CD8-positive, alpha-beta memory T cell (primary cell): ENCODE measurements around the gene CPSF4L. TPM values are rescaled to one million over a fixed set of nuclear protein-coding genes. Genes with fewer than 3 reads are reported as not detected.

Experiments
- CTCF ChIA-PET: fragments of 350-600 bp; sonication (Branson Sonifier 250); formaldehyde crosslinking; loops from one replicate; lab custom pipeline; 2021; ENCODE audit warnings: antibody characterized with exemption; lab: Charles Lee
- POLR2A ChIA-PET: fragments of 350-600 bp; sonication (Branson Sonifier 250); formaldehyde crosslinking; loops from one replicate; lab custom pipeline; 2021; ENCODE audit warnings: antibody characterized with exemption; lab: Charles Lee
- DNase-seq, 5 donors: peaks; one replicate each; pipeline versions ENCODE4 v3.0.0 to v3.0.0-alpha.2; 2020 to 2022; ENCODE audit warnings: mixed read lengths in 1 of 5
- H3K27ac ChIP-seq: one replicate; pipeline ENCODE4 v1.7.0; 2013; ENCODE audit warnings: low read depth, mild to moderate bottlenecking, low read length, moderate library complexity
- H3K27me3 ChIP-seq: 2 replicates; pipeline ENCODE4 v1.7.0; 2013; ENCODE audit warnings: low read length, mild to moderate bottlenecking; ENCODE audit not compliant: insufficient read depth, poor library complexity, severe bottlenecking
- H3K36me3 ChIP-seq: 2 replicates; pipeline ENCODE4 v1.7.0; 2013; ENCODE audit warnings: mild to moderate bottlenecking, low read length, moderate library complexity; ENCODE audit not compliant: insufficient read depth
- H3K4me1 ChIP-seq: 2 replicates; pipeline ENCODE4 v1.7.0; 2013; ENCODE audit warnings: mild to moderate bottlenecking, low read length, moderate library complexity; ENCODE audit not compliant: insufficient read depth
- H3K4me3 ChIP-seq: 2 replicates; pipeline ENCODE4 v1.7.0; 2013; ENCODE audit warnings: mild to moderate bottlenecking, low read length
- H3K9me3 ChIP-seq: 2 replicates; pipeline ENCODE4 v1.7.0; 2013; ENCODE audit warnings: mild to moderate bottlenecking, low read length
- H3K27ac Mint-ChIP-seq, 8 donors: one replicate each; pipeline ENCODE4 v1.8.0; 2020 to 2021; ENCODE audit warnings: mixed read lengths in 8 of 8, mild to moderate bottlenecking in 6 of 8, inconsistent platforms in 3 of 8, moderate library complexity in 3 of 8
- H3K27me3 Mint-ChIP-seq, 2 donors: one replicate each; pipeline ENCODE4 v1.8.0; 2020 to 2021; ENCODE audit warnings: mixed read lengths in 2 of 2, mild to moderate bottlenecking in 1 of 2, moderate library complexity in 1 of 2
- H3K36me3 Mint-ChIP-seq, 3 donors: one replicate each; pipeline ENCODE4 v1.8.0; 2020 to 2021; ENCODE audit warnings: mixed read lengths in 3 of 3, inconsistent platforms in 1 of 3, mild to moderate bottlenecking in 1 of 3
- H3K4me1 Mint-ChIP-seq, 3 donors: one replicate each; pipeline ENCODE4 v1.8.0; 2020 to 2021; ENCODE audit warnings: mixed read lengths in 3 of 3, inconsistent platforms in 1 of 3, mild to moderate bottlenecking in 1 of 3
- H3K4me3 Mint-ChIP-seq, 7 donors: one replicate each; pipeline ENCODE4 v1.8.0; 2020 to 2021; ENCODE audit warnings: mixed read lengths in 7 of 7, mild to moderate bottlenecking in 6 of 7, moderate library complexity in 4 of 7, inconsistent platforms in 2 of 7
- H3K9me3 Mint-ChIP-seq, 5 donors: one replicate each; pipeline ENCODE4 v1.8.0; 2020 to 2022; ENCODE audit warnings: mixed read lengths in 5 of 5, mild to moderate bottlenecking in 3 of 5, moderate library complexity in 2 of 5, inconsistent platforms in 1 of 5
- polyA plus RNA-seq: library from polyadenylated mRNA; unstranded; fragments of 300-500 nt; fragmentation: Illumina TruSeq; gene quantifications from one replicate; pipeline ENCODE4 v1.2.3, GENCODE V29; 2021
- total RNA-seq, 2 experiments: library from RNA; stranded (reverse); gene quantifications; one replicate each; pipeline ENCODE4 v1.2.3, GENCODE V29; 2021

Gene CPSF4L
- total and polyA plus RNA-seq, 3 experiments from 2014 or later, result not detected

- no peak overlapping the region for H3K27ac ChIP-seq
- DNase-seq, result no peak
- ChIA-PET POLR2A (no interaction called here), CTCF (no interaction called here)
- no peak overlapping the region for H3K4me3 ChIP-seq
- Mint-ChIP-seq H3K9me3 (no peaks in the 10 kb centered on the region), H3K4me3 (no peak overlapping the region), H3K4me1 (peaks cover 12 to 15% (median 13%) of the 10 kb centered on the region in 3 donors), H3K27me3 (peaks cover 2 to 6% of the 10 kb centered on the region in 2 donors), H3K36me3 (no peaks in the 10 kb centered on the region), H3K27ac (no peak overlapping the region)
- H3K4me1 ChIP-seq, result no peaks in the 10 kb centered on the region
- H3K27me3 ChIP-seq, result no peaks in the 10 kb centered on the region
- H3K9me3 ChIP-seq, result no peaks in the 10 kb centered on the region
- H3K36me3 ChIP-seq, result no peaks in the 10 kb centered on the region
These were observed 25.2 kb upstream of the CPSF4L start for GRCh38 chr17:73286863-73287296.

GRCh38 chr17:73285916-73286862 lies 24.5 kb upstream of the CPSF4L start:
- no peak overlapping the region for H3K4me3 Mint-ChIP-seq
- CTCF ChIA-PET, result interaction anchor here (1.3 kb wide), 1 partner anchor 32 kb away, joined by 4 read pairs; no protein-coding TSS in a partner anchor
- peaks cover 2 to 4% of the 10 kb centered on the region in 2 donors for H3K27me3 Mint-ChIP-seq
- POLR2A ChIA-PET, result no interaction called here
- no peaks in the 10 kb centered on the region for H3K4me1 ChIP-seq
- H3K36me3 ChIP-seq, result no peaks in the 10 kb centered on the region
- H3K27ac Mint-ChIP-seq, result no peak overlapping the region
- no peaks in the 10 kb centered on the region for H3K9me3 Mint-ChIP-seq
- no peak overlapping the region for H3K4me3 ChIP-seq
- H3K9me3 ChIP-seq, result no peaks in the 10 kb centered on the region
- no peaks in the 10 kb centered on the region for H3K36me3 Mint-ChIP-seq
- no peak for DNase-seq
- peaks cover 9 to 11% (median 10%) of the 10 kb centered on the region in 3 donors for H3K4me1 Mint-ChIP-seq
- no peaks in the 10 kb centered on the region for H3K27me3 ChIP-seq
- H3K27ac ChIP-seq, result no peak overlapping the region

GRCh38 chr17:73285603-73285908 lies 23.9 kb upstream of the CPSF4L start:
- Mint-ChIP-seq H3K9me3 (no peaks in the 10 kb centered on the region), H3K36me3 (no peaks in the 10 kb centered on the region), H3K27ac (no peak overlapping the region), H3K27me3 (peaks cover 2 to 3% of the 10 kb centered on the region in 2 donors), H3K4me1 (peaks cover 4 to 5% (median 4%) of the 10 kb centered on the region in 3 donors), H3K4me3 (no peak overlapping the region)
- no peaks in the 10 kb centered on the region for H3K4me1 ChIP-seq
- H3K9me3 ChIP-seq, result no peaks in the 10 kb centered on the region
- no peak for DNase-seq
- H3K36me3 ChIP-seq, result no peaks in the 10 kb centered on the region
- no peaks in the 10 kb centered on the region for H3K27me3 ChIP-seq
- ChIA-PET POLR2A (no interaction called here), CTCF (interaction anchor here (1.3 kb wide), 1 partner anchor 31 kb away, joined by 4 read pairs; no protein-coding TSS in a partner anchor)
- no peak overlapping the region for H3K27ac ChIP-seq
- H3K4me3 ChIP-seq, result no peak overlapping the region

GRCh38 chr17:73284906-73285602 lies 23.4 kb upstream of the CPSF4L start:
- Histone ChIP-seq H3K4me1 (no peaks in the 10 kb centered on the region), H3K9me3 (no peaks in the 10 kb centered on the region), H3K36me3 (no peaks in the 10 kb centered on the region), H3K27ac (no peak overlapping the region), H3K4me3 (no peak overlapping the region), H3K27me3 (no peaks in the 10 kb centered on the region)
- CTCF ChIA-PET, result interaction anchor here (1.3 kb wide), 1 partner anchor 31 kb away, joined by 4 read pairs; no protein-coding TSS in a partner anchor
- Mint-ChIP-seq H3K36me3 (no peaks in the 10 kb centered on the region), H3K27me3 (no peaks in the 10 kb centered on the region), H3K4me3 (no peak overlapping the region), H3K27ac (no peak overlapping the region), H3K9me3 (no peaks in the 10 kb centered on the region), H3K4me1 (no peaks in the 10 kb centered on the region)
- POLR2A ChIA-PET, result no interaction called here
- DNase-seq, result no peak

- Histone ChIP-seq H3K9me3 (no peaks in the 10 kb centered on the region), H3K4me1 (no peaks in the 10 kb centered on the region), H3K27me3 (no peaks in the 10 kb centered on the region), H3K4me3 (no peak overlapping the region), H3K27ac (no peak overlapping the region), H3K36me3 (no peaks in the 10 kb centered on the region)
- Mint-ChIP-seq H3K36me3 (no peaks in the 10 kb centered on the region), H3K4me1 (no peaks in the 10 kb centered on the region), H3K4me3 (no peak overlapping the region), H3K27ac (no peak overlapping the region), H3K9me3 (no peaks in the 10 kb centered on the region), H3K27me3 (no peaks in the 10 kb centered on the region)
- POLR2A ChIA-PET, result no interaction called here
- CTCF ChIA-PET, result no interaction called here
- no peak for DNase-seq
These were observed 22.7 kb upstream of the CPSF4L start for GRCh38 chr17:73284354-73284753.

- Mint-ChIP-seq H3K9me3 (no peaks in the 10 kb centered on the region), H3K27me3 (no peaks in the 10 kb centered on the region), H3K4me1 (no peaks in the 10 kb centered on the region), H3K27ac (peak overlapping the region in 1 of 8 donors; percentile 47), H3K4me3 (no peak overlapping the region), H3K36me3 (no peaks in the 10 kb centered on the region)
- CTCF ChIA-PET, result no interaction called here
- Histone ChIP-seq H3K27ac (no peak overlapping the region), H3K9me3 (no peaks in the 10 kb centered on the region), H3K4me1 (no peaks in the 10 kb centered on the region), H3K27me3 (no peaks in the 10 kb centered on the region), H3K4me3 (no peak overlapping the region), H3K36me3 (no peaks in the 10 kb centered on the region)
- DNase-seq, result no peak
- POLR2A ChIA-PET, result no interaction called here
These were observed 22.2 kb upstream of the CPSF4L start for GRCh38 chr17:73283841-73284282.

- H3K27ac ChIP-seq, result no peak overlapping the region
- no peaks in the 10 kb centered on the region for H3K4me1 Mint-ChIP-seq
- peak overlapping the region in 1 of 8 donors; percentile 47 for H3K27ac Mint-ChIP-seq
- CTCF ChIA-PET, result interaction anchor here (0.8 kb wide), 1 partner anchor 556 kb away, joined by 3 read pairs; no protein-coding TSS in a partner anchor
- peaks cover 0 to 3% of the 10 kb centered on the region in 2 donors for H3K27me3 Mint-ChIP-seq
- no peak overlapping the region for H3K4me3 ChIP-seq
- H3K27me3 ChIP-seq, result no peaks in the 10 kb centered on the region
- DNase-seq, result no peak
- no peaks in the 10 kb centered on the region for H3K4me1 ChIP-seq
- POLR2A ChIA-PET, result no interaction called here
- no peak overlapping the region for H3K4me3 Mint-ChIP-seq
- no peaks in the 10 kb centered on the region for H3K36me3 ChIP-seq
- H3K9me3 ChIP-seq, result no peaks in the 10 kb centered on the region
- H3K9me3 Mint-ChIP-seq, result no peaks in the 10 kb centered on the region
- no peaks in the 10 kb centered on the region for H3K36me3 Mint-ChIP-seq
These were observed 21.6 kb upstream of the CPSF4L start for GRCh38 chr17:73283250-73283649.

GRCh38 chr17:73282629-73283028 lies 20.9 kb upstream of the CPSF4L start:
- H3K9me3 Mint-ChIP-seq, result no peaks in the 10 kb centered on the region
- POLR2A ChIA-PET, result no interaction called here
- CTCF ChIA-PET, result interaction anchor here (0.8 kb wide), 1 partner anchor 556 kb away, joined by 3 read pairs; no protein-coding TSS in a partner anchor

More at GRCh38 chr17:73282629-73283028, 20.9 kb upstream of the CPSF4L start:
- H3K4me1 ChIP-seq, result no peaks in the 10 kb centered on the region
- DNase-seq, result no peak
- Mint-ChIP-seq H3K4me3 (no peak overlapping the region), H3K36me3 (no peaks in the 10 kb centered on the region), H3K4me1 (no peaks in the 10 kb centered on the region), H3K27me3 (peaks cover 0 to 3% of the 10 kb centered on the region in 2 donors), H3K27ac (no peak overlapping the region)
- H3K36me3 ChIP-seq, result no peaks in the 10 kb centered on the region
- H3K9me3 ChIP-seq, result no peaks in the 10 kb centered on the region
- no peak overlapping the region for H3K27ac ChIP-seq
- H3K4me3 ChIP-seq, result no peak overlapping the region
- no peaks in the 10 kb centered on the region for H3K27me3 ChIP-seq
